GM19438 (cell line): Measurements from ENCODE around the gene EEPD1.
"Not testable (repeated sequence)": the region's sequence is repeated elsewhere in the genome, so short reads cannot be mapped to it uniquely, and the experiment has no call there.

Source experiments
- ATAC-seq: cut with Tn5 transposase; IDR thresholded peaks from one replicate; pipeline ENCODE4 v1.9.1; 2021; ENCODE audit warnings: low read depth; ENCODE audit not compliant: unreplicated experiment

EEPD1 gene

DNA sequence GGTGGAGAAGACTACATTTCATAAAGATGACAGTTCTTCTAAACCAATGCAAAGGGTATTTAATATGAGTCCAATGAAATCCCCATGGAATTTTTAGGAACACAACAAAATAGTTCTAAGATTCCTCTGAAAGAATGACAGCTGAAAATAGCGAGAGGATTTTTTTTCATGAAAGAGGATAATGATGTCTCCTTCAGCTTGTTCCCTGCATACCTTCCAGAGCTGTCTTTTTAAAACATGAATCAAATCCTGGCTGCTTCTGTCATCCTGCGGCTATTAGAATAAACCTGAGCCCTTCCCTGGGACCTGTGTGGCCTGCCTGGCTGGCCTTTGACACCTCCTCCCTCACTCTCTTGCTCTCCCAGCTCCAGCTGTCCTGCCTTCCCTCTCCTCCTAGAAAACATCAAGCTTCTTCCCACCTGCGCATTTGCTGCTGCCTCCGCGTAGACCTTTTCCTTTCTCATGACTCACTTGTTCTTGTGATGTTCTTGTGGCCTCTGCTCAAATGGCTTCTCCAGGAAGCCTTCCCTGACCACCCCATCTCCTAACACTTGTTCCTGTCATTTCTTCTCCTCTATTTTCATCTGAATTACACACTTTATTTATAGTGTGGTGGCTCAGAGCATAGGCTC, 57.4 kb downstream of the EEPD1 start:
- no peak for ATAC-seq

- ATAC-seq = no peak
Measured at GRCh38 chr7:36214608-36215456, 61.8 kb downstream of the EEPD1 start.

DNA sequence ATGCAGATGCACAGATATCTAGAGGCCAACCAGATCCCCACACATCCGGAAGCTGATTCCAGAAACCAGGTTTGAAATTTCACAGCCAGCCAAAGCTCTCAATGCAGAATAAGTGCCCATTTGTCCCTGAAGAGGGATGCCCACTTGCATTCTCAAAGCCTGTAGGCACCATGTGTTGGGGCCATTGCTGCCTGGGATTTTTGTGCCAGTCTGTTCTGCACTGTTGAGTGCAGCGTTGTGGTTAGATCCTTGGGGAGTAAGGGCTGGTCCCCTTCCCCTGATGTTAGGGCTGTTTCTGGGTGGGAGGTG, 62.4 kb downstream of the EEPD1 start:
- ATAC-seq = no peak

DNA sequence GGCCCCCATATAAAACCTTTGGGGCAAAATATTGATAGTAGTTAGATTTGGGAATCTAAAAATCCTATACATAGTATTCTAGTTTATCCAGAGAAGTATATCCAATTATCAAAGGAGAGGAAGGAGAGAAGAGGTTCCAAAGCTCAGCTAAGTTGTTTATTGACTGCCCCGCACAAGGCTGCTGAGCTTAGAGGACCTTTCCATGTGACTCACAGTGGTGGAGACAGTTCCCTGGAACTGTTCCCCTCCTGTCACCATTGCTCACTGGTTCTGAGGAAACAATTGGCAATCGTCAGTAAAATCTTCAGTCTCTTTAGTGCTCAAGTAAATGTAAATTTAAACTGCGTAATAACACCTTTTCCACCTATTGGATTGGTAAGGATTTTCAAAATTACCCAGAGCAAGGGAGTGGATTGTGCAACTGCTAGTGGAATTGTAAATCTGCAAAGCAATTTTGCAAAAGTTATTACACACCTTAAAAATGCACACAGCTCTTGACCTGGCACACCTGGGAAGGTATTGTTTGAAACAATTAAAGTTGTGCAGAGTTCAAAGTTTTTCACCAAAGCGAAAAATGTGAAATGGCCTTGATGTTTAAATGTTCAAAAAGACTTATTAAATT, 63.1 kb downstream of the EEPD1 start:
- ATAC-seq = no peak

- no peak for ATAC-seq
Measured at GRCh38 chr7:36217211-36217960, 64.3 kb downstream of the EEPD1 start.

GRCh38 chr7:36217961-36218284, 64.9 kb downstream of the EEPD1 start:
- no peak for ATAC-seq

DNA sequence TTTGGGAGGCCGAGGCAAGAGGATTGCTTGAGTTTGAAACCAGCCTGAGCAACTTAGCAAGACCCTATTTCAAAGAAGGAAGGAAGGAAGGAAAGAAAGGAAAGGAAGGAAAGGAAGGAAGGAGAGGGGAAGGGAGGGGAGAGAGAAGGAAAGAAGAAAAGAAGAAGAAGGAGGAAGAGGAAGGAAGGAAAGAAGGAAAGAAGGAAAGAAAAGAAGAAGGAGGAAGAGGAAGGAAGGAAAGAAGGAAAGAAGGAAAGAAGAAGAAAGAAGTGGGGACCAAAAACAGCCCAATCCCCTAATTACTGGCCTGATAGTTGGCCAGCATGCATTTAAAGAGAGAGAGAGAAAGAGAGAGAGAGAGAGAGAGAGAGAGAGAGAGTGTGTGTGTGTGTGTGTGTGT, 66.4 kb downstream of the EEPD1 start:
- no peak for ATAC-seq

- no peak for ATAC-seq
Measured at GRCh38 chr7:36223851-36224250, 70.8 kb downstream of the EEPD1 start.

- no peak for ATAC-seq
Measured at GRCh38 chr7:36224934-36225858, 72.1 kb downstream of the EEPD1 start.

DNA sequence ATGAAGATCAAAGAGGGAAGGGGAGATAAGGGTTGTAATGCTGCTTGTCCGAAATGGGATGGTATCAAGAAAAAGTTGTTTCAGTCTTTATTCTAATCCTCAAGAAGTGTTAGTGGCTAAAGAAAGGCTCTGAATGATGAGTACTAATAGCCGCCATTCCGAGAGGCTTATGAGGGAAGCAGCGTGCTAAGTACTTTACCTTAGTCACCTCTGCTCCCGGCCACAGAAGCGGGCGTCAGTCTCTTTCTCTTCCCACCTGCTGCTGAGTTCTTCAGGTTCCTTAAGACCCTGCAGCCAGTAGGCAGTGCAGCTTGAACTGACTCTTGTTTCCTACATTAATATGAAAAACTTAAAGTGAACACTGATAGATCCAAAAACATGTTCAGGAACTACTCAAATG, 73.1 kb downstream of the EEPD1 start:
- ATAC-seq = no peak

- no peak for ATAC-seq
Measured at GRCh38 chr7:36227223-36227622, 74.2 kb downstream of the EEPD1 start.

- ATAC-seq = no peak
Measured at GRCh38 chr7:36228039-36228438, 75.0 kb downstream of the EEPD1 start.

- no peak for ATAC-seq
Measured at GRCh38 chr7:36231406-36231805, 78.4 kb downstream of the EEPD1 start.

DNA sequence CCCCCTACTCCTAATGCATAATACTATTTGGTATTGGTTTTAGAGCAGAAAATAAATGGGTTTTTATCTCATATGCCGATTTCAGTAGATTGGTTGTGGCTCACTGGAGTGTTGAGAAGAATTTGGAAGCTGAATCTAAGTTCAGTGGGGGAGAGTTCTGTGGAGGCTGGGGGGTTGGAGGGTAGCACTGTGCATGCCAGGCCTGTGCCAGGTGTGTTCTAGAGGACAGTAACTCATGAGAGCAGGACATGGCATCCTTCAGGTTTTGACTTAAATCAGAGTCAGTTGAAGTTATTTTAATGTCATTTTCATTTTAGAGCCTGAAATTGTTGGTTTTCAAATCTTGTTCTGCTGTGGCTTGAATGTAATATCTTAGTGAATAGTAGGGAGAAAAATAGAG, 79.5 kb downstream of the EEPD1 start:
- no peak for ATAC-seq

DNA sequence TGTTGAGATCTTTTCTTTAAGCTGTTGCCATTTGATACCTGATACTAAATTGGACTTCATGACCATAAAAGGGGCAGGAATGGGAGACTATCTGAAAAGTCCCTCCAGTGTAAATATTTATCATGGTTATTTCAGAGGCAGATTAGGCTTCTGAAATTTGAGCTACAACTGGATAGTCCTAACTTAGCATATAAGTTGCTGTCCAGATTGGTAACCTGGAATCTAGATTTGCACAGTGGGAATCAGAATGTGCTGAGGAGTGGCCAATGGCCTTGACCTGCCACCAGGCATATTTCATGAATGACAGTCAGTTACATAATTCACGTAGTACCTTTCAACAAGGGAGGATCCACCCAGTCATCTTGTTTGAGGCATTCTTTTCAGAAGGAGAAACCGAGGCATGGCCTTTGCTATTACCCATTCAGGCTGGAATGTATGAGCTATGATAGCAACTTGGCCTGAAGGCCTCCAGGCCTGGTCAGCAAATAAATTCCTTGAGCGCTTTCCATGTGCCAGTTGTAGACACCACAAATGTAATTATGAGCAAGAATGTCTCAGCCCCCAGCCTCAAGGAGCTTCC, 80.0 kb downstream of the EEPD1 start:
- ATAC-seq = no peak

- no peak for ATAC-seq
Measured at GRCh38 chr7:36236073-36236472, 83.0 kb downstream of the EEPD1 start.

DNA sequence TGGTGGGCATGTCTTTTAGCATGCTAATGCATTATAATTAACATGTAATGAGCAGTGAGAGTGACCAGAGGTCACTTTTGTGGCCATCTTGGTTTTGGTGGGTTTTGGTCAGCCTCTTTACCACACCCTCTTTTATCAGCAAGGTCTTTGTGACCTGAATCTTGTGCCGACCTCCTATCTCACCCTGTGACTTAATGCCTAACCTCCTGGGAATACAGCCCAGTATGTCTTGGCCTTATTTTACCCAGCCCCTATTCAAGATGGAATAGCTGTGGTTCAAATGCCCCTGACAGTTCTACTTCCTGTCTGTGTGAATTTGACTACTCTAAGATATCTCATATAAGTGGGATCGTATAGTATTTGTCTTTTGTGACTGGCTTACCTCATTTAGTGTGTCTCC, 85.1 kb downstream of the EEPD1 start:
- ATAC-seq = no peak

DNA sequence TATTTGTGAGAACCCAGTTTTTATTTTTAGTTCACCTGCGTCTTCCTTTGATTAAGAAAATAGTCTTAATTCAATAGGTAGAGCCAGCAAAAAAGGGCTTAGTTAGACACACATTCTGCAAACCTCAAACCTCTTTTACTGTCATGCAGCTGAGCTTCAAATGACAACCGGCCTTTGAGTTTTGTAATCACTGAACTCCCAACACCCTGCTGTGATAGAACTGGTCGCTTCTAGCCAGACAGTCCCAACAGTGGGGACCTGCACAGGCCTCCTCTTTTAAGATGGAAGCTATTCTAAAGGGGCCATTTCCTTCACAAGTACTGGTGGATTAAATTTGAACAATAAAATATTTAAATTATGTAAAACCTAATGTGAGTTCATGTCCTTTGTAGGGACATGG, 90.3 kb downstream of the EEPD1 start:
- not testable (repeated sequence) for ATAC-seq

DNA sequence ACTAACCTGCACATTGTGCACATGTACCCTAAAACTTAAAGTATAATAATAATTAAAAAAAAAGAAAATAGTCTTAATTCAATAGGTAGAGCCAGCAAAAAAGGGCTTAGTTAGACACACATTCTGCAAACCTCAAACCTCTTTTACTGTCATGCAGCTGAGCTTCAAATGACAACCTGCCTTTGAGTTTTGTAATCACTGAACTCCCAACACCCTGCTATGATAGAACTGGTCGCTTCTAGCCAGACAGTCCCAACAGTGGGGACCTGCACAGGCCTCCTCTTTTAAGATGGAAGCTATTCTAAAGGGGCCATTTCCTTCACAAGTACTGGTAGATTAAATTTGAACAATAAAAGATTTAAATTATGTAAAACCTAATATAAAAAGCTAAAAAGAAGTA, 90.9 kb downstream of the EEPD1 start:
- ATAC-seq = not testable (repeated sequence)

- no peak for ATAC-seq
Measured at GRCh38 chr7:36244429-36244828, 91.4 kb downstream of the EEPD1 start.
